ENCODE measurements around the gene WDR26.

The WDR26 gene

DNA sequence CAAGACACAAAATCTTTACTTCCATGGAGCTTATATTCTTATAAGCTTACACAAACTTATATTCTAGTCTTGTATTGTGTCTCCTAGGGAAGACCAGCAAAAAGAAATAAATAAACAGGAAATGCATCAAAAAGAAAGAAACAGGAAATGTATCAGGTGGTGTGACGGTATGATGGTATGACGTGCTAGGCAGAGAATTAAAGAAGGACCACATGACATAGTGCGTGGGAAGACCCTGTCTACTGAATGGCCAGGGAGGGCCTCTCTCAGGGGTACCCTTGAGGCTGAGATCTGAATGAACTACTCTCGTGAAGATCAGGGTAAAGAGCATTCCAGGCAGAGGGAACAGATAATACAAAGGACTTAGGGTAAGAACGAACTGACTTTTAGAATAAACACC lies 15.6 kb upstream of the WDR26 start:
- Mint-ChIP-seq H3K36me3 (ENCODE audit: low read depth) (peaks cover 15% of the 10 kb centered on the region), H3K4me1 (ENCODE audit: low read depth) (peaks cover 29% of the 10 kb centered on the region), H3K27ac (no peak overlapping the region), H3K9me3 (no peaks in the 10 kb centered on the region), H3K27me3 (no peaks in the 10 kb centered on the region), H3K4me3 (no peak overlapping the region)
- no peak for DNase-seq

DNA sequence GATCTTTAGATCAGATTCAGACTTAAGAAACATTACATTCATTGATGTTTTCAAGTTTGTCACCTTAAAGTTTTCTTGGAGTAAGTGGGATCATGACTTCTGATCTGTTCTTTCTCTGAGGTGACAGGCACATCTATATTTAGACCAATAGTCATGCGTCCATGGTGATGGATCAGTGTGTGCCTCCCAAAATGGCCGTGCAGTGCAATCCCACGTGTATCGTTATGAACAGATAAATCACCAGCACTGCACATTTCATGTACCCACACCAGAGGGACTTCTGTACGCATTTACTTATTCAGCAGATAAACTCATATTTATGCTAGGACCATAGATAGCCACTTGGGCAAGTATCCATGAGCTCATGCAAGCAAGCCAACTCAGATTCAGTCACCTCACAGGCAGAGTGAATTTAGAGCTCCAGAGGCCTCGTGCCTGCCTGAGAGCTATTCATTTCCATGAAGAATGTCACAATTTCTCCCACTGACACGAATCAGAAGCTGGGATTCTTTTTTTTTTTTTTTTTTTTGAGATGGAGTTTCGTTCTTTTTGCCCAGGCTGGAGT lies 13.9 kb upstream of the WDR26 start:
- H3K4me3 Mint-ChIP-seq: no peak overlapping the region
- no peak overlapping the region for H3K27ac Mint-ChIP-seq
- H3K27me3 Mint-ChIP-seq: no peaks in the 10 kb centered on the region
- H3K4me1 Mint-ChIP-seq (ENCODE audit: low read depth): peaks cover 25% of the 10 kb centered on the region
- no peak for DNase-seq
- peaks cover 10% of the 10 kb centered on the region for H3K36me3 Mint-ChIP-seq (ENCODE audit: low read depth)
- H3K9me3 Mint-ChIP-seq: no peaks in the 10 kb centered on the region

DNA sequence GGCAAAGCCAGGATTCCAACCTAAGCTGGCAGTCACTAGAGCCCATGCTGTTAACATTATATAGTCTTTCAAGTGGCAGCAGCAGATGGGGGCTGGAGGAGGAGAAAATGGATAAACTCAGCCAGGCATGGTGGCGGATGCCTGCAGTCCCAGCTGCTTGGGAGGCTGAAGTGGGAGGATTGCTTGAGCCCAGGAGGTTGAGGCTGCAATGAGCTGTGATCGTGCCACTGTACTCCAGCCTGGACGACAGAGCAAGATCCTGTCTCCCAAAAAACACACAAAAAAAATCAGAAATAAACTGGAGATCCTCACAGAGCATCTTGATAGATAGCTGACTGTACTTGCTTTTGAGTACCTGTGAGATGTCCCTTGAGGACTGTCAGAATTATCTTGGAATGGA lies 13.4 kb upstream of the WDR26 start:
- Mint-ChIP-seq H3K27ac (no peak overlapping the region), H3K4me1 (ENCODE audit: low read depth) (peaks cover 25% of the 10 kb centered on the region), H3K36me3 (ENCODE audit: low read depth) (peaks cover 10% of the 10 kb centered on the region), H3K9me3 (no peaks in the 10 kb centered on the region), H3K27me3 (no peaks in the 10 kb centered on the region), H3K4me3 (no peak overlapping the region)
- DNase-seq: no peak

DNA sequence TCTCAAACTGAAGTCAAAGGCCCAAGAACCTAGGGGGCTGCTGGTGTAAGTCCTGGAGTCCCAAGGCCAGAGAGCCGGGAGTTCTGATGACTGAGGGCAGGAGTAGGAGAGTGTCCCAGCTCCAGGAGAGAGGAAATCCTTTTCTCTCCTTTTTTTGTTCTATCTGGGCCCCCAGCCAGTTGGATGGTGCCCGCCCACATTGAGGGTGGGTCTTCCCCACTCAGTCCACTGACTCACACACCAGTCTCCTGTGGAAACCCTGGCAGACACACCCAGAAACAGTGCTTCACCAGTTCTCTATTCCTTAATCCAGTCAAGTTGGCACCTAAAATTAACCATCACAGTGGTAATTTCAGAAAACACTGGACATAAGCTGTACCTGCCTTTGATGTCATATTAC lies 12.7 kb upstream of the WDR26 start:
- Mint-ChIP-seq H3K9me3 (no peaks in the 10 kb centered on the region), H3K27me3 (no peaks in the 10 kb centered on the region), H3K36me3 (ENCODE audit: low read depth) (peaks cover 14% of the 10 kb centered on the region), H3K4me3 (no peak overlapping the region), H3K27ac (no peak overlapping the region), H3K4me1 (ENCODE audit: low read depth) (peaks cover 25% of the 10 kb centered on the region)
- no peak for DNase-seq

DNA sequence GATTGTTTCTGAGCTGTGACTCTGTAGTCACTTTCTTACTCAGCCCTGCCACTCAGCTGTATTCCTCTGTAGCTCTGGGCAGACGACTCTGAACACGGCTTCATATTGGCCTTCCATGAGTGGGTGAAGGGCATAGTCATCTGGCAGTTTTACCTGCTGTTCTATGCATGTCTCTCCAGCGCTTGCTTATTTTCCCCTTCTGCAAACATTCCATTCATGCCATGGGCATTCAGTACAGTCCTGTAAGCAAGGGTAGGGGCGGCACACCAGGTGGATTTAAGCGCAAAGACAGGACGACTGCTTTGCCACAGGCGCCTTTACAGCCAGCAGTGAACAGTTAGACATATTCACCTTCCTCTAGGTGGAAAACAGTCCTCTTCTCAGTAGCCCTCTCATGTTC lies 4.4 kb upstream of the WDR26 start:
- Mint-ChIP-seq H3K9me3 (no peaks in the 10 kb centered on the region), H3K4me3 (no peak overlapping the region), H3K27me3 (no peaks in the 10 kb centered on the region), H3K36me3 (ENCODE audit: low read depth) (peaks cover 42% of the 10 kb centered on the region), H3K4me1 (ENCODE audit: low read depth) (peaks cover 33% of the 10 kb centered on the region), H3K27ac (no peak overlapping the region)
- DNase-seq: no peak

DNA sequence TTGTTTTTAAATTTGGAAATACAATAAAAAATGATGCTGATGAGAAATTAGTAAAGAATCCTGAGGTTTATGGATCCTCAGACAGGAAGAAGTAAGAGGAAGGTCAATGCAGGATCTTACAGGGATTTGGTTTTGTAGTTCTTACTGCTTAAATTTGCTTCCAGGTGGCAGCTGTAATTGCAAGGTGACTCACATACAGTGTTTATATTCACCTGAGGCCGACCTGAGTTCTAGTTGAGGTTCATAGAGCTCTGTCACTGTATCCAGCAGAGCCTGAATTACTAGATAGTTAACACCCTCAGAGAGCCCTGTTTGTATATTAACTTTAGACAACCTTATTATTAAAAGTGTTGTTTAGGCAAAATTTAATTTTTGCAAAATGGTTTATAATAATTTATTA lies 1.4 kb upstream of the WDR26 start:
- Mint-ChIP-seq H3K27me3 (no peaks in the 10 kb centered on the region), H3K4me1 (ENCODE audit: low read depth) (peaks cover 55% of the 10 kb centered on the region), H3K27ac (peak overlapping the region; percentile 99), H3K9me3 (no peaks in the 10 kb centered on the region), H3K36me3 (ENCODE audit: low read depth) (peaks cover 54% of the 10 kb centered on the region), H3K4me3 (peak overlapping the region; percentile 96)
- no peak for DNase-seq

DNA sequence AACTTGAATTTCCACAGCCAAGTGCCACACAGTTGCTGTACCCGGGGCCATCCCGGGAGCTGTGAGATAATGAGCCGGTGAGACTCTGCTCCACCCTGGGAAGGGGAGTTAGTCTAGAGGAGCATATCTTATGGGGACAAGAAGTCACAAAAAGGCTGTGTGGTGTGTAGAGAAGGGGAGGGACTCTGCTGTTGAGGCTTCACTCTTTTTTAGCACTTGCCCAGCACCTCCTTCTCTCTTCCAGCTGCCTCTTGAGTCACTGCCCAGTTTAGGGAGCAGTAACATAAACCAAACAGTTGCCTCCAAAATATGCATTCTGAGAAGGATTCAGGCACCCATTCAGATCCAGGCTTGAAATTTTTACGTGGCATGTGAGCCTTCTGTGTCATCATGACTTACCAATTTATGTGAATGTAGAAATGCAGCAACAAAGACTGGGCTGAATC lies 744 bp upstream of the WDR26 start:
- Mint-ChIP-seq H3K4me1 (ENCODE audit: low read depth) (peaks cover 61% of the 10 kb centered on the region), H3K36me3 (ENCODE audit: low read depth) (peaks cover 56% of the 10 kb centered on the region), H3K9me3 (no peaks in the 10 kb centered on the region), H3K4me3 (peak overlapping the region; percentile 96), H3K27me3 (no peaks in the 10 kb centered on the region), H3K27ac (peak overlapping the region; percentile 99)
- no peak for DNase-seq

DNA sequence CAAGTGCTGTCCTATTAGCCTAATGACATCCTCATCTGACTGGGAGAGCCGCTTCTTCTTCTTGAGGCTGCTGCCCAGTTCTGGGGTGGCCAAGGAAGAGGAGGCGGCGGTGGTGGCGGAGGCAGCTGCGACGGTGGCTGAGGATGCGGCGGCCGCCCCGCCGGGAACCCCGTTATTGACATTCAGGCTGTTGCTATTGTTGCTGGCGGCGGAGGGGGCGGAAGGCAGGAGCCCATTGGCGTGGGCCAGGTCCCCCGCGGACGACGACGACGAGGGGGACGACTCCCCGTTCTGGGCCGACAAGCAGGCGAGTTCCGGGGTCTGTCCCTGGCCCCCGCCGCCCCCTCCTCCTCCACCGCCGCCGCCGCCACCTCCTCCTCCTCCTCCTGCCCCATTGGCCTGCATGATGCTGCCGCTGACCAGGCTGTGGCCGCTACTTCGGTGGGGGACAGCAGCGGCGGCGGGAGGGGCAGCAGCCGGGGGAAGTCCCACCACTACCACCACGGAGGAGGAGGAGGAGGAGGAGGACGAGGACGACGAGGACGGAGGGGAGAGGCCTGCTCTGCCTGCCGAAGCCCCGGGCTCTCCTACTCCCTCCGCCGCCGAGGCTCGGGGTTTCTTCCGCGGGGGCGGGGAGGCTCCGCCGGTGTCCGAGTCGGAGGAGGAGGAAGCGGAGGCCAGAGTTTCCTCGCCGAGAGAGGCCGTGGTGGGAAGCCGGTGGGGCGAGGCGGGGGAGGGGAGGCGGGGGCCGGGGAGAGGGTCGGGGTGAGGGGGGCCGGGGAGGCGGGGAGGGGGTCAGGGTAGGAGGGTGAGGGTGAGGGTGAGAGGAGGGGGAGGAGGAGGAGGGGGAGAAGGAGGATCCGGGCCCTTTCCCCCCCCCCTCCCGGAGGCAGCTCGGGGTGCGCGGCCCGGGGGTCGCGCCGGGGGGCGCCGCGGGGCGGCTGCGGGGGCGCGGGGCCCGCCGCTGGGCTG lies 610 bp downstream of the WDR26 start:
- peaks cover 71% of the 10 kb centered on the region for H3K4me1 Mint-ChIP-seq (ENCODE audit: low read depth)
- DNase-seq: peak; percentile 54
- H3K27me3 Mint-ChIP-seq: no peaks in the 10 kb centered on the region

DNA sequence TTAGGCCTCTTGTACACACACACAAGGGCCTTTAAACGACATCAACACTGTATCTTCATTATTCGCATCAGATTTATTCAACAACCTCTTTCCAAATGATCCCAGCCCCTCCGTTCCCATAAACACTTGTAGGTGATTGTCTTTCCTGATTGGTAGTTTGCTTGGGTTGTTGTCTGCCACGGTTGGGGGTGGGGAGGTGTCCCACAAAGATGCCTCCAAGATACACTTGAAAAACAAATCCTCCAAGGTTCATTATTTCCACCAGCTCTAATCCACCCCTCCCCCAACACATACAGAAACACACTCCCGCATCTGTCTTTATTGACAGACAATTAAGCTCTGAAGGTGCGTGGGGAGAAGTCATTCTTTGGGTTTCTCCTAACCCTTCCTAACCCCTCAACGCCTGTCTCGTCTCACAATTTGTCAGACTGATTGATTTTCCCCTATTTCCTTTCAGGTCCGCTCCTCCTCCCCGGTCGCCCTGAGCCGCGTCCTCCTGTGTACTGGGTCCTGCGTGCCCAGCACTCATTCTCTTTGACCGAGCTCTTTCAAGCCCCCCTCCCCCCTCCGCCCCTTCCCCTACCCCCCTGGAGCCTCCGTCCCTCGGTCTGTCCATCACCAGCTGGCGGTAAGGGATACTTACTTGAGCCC lies 1.4 kb downstream of the WDR26 start:
- DNase-seq: no peak
- no peaks in the 10 kb centered on the region for H3K27me3 Mint-ChIP-seq
- H3K4me3 Mint-ChIP-seq: peak overlapping the region; percentile 92
- no peaks in the 10 kb centered on the region for H3K9me3 Mint-ChIP-seq
- peaks cover 69% of the 10 kb centered on the region for H3K4me1 Mint-ChIP-seq (ENCODE audit: low read depth)
- peak overlapping the region; percentile 90 for H3K27ac Mint-ChIP-seq
- peaks cover 59% of the 10 kb centered on the region for H3K36me3 Mint-ChIP-seq (ENCODE audit: low read depth)

More for the DNA sequence above, 610 bp downstream of the WDR26 start:
- H3K4me3 Mint-ChIP-seq: peak overlapping the region; percentile 96
- no peaks in the 10 kb centered on the region for H3K9me3 Mint-ChIP-seq
- peaks cover 57% of the 10 kb centered on the region for H3K36me3 Mint-ChIP-seq (ENCODE audit: low read depth)
- H3K27ac Mint-ChIP-seq: peak overlapping the region; percentile 90

DNA sequence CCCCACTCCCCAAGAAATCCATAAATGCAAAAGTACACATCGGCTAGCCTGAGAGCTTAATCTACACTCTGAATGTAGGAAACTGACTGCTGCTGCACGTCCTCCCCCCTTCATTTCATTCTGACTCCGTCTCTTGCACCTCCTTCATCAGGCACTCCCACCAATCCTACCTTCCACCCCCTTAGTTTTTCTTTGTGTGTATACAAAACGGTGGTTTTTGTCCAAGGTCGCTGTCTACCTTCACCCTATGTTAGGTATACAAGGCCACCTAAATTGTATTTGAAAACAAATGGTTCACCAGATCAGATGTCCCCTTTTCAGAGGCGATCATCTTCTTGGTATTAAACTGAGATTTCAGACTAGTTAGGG lies 1.9 kb downstream of the WDR26 start:
- Mint-ChIP-seq H3K4me3 (peak overlapping the region; percentile 92), H3K27ac (peak overlapping the region; percentile 90), H3K27me3 (no peaks in the 10 kb centered on the region), H3K36me3 (ENCODE audit: low read depth) (peaks cover 63% of the 10 kb centered on the region), H3K9me3 (no peaks in the 10 kb centered on the region), H3K4me1 (ENCODE audit: low read depth) (peaks cover 73% of the 10 kb centered on the region)
- DNase-seq: no peak

DNA sequence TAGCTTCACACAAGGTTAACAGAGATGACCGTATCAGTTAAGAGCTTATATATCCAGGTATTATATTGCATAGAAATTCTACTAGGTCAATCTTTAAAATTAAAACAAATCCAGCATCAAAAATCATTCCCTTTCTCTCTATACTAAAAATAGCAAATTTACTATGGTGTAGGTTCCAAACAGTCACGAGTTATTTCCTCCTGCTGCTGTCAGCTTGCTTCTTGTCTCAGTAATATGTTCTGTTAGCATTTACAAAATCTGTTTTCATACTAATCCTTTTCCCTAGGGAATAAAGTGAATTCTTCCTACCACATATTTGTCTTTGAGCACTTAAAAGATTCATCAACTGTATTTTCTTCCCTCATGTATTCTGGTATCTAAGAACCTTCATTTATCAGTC lies 2.5 kb downstream of the WDR26 start:
- Mint-ChIP-seq H3K36me3 (ENCODE audit: low read depth) (peaks cover 64% of the 10 kb centered on the region), H3K4me3 (peak overlapping the region; percentile 92), H3K27me3 (no peaks in the 10 kb centered on the region), H3K27ac (peak overlapping the region; percentile 90), H3K4me1 (ENCODE audit: low read depth) (peaks cover 73% of the 10 kb centered on the region), H3K9me3 (no peaks in the 10 kb centered on the region)
- DNase-seq: no peak

DNA sequence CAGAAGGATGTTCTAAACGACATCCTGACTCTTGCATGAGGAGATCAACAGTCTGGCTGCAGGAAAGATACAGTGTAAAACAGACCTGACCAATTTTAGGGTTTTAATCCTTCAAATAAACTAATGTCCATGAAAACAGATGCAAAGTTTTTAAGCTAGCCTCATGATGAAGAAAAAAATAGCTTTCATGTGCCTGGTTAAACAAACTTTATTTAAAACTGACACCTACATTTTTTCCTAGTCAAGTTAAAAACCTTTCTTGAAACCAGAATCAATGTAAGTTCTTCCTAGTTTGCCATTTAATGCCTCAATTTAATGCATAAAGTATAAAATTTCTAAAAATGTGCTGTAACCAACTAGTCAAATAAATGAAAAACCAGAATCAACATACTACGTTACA lies 2.9 kb downstream of the WDR26 start:
- no peaks in the 10 kb centered on the region for H3K9me3 Mint-ChIP-seq
- peaks cover 66% of the 10 kb centered on the region for H3K36me3 Mint-ChIP-seq (ENCODE audit: low read depth)
- H3K27me3 Mint-ChIP-seq: no peaks in the 10 kb centered on the region
- H3K27ac Mint-ChIP-seq: peak overlapping the region; percentile 90
- no peak for DNase-seq
- peaks cover 70% of the 10 kb centered on the region for H3K4me1 Mint-ChIP-seq (ENCODE audit: low read depth)
- H3K4me3 Mint-ChIP-seq: peak overlapping the region; percentile 92

DNA sequence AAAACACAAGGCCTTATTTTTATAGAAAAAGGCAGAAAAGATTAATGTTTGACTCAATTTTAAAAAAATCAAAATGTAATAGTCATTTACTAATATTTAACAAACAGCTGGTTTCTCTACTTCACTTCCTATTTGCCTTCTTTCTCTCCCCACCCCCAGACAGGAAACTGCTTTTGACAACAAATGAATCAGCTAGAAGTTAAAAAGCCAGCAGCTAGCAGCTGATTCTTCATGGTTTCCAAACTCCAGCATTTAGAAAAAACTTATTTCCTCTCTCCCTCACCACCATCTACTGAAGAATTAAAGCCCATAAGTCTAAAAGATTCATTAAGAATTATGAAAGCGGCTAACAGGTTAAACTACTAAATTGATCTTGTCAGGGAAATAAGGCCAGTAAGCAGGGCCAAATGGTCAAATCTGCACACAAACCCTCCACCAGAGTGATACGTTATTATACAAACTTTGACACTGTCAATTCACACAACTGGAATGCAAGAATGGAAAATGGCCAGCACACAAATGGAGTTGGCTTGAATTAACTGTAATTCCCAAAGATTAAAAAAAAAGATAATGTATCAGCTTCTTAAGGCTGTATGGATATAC lies 4.0 kb downstream of the WDR26 start:
- peak overlapping the region; percentile 67 for H3K4me3 Mint-ChIP-seq

DNA sequence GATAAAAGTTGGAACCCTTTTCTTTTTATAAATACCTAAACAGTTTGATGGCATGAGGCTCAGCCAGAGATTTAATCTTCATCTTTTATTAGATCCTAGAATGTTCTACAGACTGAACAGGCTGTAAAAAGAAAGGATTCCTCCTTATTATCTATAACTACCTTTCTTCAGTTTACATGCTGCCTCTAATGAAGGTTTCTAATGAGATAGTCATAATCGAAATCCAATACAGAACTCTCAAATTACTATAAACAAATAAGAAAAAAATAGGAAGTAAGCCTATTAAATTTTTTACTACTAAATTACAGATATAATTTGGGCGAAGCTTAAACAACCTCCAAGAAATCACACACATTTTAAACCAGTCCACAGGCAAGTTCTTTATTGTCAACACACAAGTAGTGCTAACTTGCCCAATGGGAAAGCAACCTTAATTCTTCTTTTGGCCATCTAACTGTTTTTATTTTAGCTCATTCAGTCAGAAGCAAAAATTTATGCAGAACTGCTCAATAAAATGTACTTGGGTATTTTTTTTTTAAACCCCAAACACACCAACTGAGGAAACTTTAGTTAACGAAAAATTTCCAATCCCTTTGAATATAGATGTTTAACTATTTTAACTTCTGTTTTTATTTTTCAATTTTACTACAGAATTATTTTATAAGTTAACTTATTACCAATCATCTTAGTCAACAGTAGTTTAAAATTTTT lies 4.8 kb downstream of the WDR26 start:
- Mint-ChIP-seq H3K36me3 (ENCODE audit: low read depth) (peaks cover 76% of the 10 kb centered on the region), H3K27me3 (no peaks in the 10 kb centered on the region), H3K9me3 (no peaks in the 10 kb centered on the region), H3K27ac (no peak overlapping the region), H3K4me1 (ENCODE audit: low read depth) (peaks cover 68% of the 10 kb centered on the region), H3K4me3 (no peak overlapping the region)
- no peak for DNase-seq

More for the DNA sequence above, 4.0 kb downstream of the WDR26 start:
- no peak for DNase-seq
- H3K36me3 Mint-ChIP-seq (ENCODE audit: low read depth): peaks cover 75% of the 10 kb centered on the region
- H3K9me3 Mint-ChIP-seq: no peaks in the 10 kb centered on the region
- peak overlapping the region; percentile 88 for H3K27ac Mint-ChIP-seq
- H3K27me3 Mint-ChIP-seq: no peaks in the 10 kb centered on the region
- H3K4me1 Mint-ChIP-seq (ENCODE audit: low read depth): peaks cover 67% of the 10 kb centered on the region

Measured in activated T-cell treated with anti-CD3 and anti-CD28 coated beads, Interleukin-2, amount 50 U/mL, for 24 hours (primary cell).